ENCODE measurements around the gene SLC43A3.

DNA sequence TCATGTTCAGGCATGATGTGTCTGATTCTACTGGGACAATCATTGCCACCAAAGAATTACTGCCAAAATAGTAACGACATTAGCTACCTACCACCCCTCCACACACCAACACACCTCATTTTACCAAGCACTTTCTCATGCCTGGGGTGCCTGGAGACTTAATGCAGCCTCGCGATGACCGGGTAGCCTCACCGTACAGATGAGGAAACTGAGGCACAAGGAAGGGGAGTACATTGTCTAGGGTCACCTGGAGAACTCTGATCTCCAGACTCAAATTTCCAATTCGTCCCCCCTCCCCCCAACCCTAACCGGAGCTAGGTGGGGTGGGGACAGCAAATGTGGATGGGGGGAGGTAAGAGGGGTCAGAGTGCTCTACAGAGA, 30.7 kb upstream of the SLC43A3 start:
- TF ChIP-seq GATA2 (IDR thresholded peaks at IDR 0.05; ENCODE audit: low read depth, low read length) (no peak), GATA3 (IDR thresholded peaks at IDR 0.05; ENCODE audit: low read depth, low read length) (no peak)
